GF-D8 (cell line): Measurements from ENCODE around the gene ZCCHC2.

ENCODE experiments used
- DNase-seq: peaks from one replicate; lab custom pipeline; 2025; lab: John Stamatoyannopoulos, UW

ZCCHC2 gene

GRCh38 chr18:62538881-62539280 is 16.1 kb downstream of the ZCCHC2 start:
- DNase-seq: no peak

DNA sequence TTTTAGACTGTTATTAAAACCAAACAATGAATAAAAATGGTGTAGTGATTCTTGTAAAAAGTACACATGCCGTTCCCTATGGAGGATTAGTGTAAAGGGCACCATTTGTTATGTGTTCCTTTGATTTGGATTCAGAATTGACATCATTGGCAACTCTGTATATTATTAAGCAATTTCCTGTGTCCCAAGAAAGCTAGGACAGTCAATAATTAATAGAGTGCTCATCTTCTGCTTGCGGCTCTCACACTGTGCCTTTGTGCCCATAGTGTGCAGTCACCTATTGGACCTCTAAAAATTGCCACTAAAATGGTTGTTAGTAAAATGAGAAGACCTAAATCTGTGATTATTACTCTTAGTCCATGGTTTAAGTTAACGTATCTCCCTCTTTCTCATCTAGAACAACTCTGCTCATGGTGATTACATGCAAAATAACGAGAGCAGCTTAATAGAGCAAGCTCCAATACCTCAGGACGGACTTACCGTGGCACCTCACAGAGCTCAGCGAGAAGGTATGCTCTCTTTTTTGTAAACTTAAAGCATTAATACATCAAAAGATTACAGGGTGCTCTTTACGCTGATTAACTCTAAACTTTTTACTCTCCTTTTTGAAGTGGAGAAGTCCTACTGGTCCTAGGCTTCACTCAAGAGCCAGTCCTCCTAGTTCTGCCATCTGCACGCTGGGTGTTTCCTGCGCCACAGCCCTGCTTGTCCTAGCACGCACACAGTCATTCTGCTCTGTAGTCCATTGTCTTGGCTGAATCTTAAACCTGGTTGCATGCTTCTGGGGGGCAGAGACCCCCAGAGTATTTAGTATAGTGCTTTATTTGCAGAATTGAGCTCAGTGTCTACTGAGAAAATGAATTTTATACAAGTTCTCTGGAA is 16.7 kb downstream of the ZCCHC2 start:
- DNase-seq: no peak

- DNase-seq: no peak
These were observed 20.2 kb downstream of the ZCCHC2 start for GRCh38 chr18:62543021-62543420.

DNA sequence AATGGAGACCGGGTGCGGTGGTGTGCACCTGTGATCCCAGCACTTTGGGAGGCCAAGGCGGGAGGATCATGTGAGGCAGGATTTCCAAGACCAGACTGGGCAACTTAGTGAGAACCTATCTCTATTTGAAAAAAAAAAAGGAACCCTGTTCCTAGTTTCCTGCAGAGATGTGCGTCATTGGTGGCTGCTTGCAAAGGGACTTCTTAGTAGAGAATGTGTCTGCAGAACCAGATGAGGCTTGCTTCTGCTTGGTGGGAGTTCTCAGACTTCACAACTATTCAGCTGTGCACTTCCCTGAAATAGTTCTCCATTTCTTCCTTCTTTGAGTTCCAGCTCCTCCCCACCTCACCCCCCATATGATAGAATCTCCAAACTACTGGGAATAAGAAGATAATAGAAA is 22.3 kb downstream of the ZCCHC2 start:
- DNase-seq: no peak

- DNase-seq: no peak
These were observed 26.9 kb downstream of the ZCCHC2 start for GRCh38 chr18:62549755-62550154.

- no peak for DNase-seq
These were observed 27.9 kb downstream of the ZCCHC2 start for GRCh38 chr18:62550746-62551145.

GRCh38 chr18:62551972-62552513 is 29.2 kb downstream of the ZCCHC2 start:
- DNase-seq: no peak

DNA sequence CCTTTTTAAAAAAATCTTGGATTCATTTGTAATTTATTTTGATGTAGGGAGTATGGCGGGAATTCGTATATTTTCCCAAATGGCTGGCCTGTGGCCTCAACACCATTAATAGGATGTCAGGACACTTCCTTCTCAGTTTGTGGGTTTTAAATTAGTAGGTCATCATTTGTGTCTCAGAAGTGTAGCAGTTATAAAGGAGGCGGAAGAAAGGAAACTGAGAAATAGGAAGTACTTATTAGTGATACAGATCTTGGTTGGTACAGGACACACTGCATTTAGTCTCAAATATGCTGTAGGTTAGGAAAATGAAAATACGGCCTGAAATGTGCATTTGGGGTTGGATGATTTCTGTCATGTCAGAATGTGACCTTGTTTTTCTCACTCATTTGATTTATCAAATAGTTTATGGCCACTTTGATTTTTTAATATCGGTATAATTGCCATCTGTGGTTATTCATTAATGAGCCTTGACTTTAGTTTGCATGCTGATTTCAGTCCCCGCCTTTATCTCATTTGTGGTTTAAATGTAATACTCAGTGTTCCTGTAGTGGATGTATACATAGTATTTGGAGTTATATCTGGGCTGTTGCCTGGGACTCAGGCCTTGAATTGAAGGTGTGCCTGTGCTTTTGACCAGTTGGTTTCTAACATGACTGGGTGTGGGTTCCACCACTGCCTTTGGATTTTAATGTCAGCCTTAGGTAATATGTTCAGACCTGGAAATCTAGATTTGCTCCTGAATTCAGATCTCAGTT is 31.4 kb downstream of the ZCCHC2 start:
- no peak for DNase-seq

DNA sequence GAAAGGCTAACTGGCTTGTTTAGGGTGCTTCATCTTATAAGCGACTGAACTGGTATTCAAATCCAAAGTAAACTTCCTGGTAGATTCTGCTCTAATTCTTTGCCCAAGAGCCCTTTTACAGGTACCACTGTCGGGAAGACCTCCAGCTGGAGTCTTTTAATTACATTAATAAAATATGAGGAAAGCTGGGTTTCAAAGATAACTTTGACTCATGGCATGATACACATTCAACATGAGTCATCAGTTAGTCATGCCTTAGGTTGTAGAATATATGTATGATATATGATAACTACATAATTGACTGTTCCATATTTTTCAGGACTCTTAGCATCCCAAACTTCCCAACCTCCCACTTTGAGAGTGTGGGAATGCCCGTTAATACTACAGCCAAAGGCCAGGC is 32.3 kb downstream of the ZCCHC2 start:
- no peak for DNase-seq

DNA sequence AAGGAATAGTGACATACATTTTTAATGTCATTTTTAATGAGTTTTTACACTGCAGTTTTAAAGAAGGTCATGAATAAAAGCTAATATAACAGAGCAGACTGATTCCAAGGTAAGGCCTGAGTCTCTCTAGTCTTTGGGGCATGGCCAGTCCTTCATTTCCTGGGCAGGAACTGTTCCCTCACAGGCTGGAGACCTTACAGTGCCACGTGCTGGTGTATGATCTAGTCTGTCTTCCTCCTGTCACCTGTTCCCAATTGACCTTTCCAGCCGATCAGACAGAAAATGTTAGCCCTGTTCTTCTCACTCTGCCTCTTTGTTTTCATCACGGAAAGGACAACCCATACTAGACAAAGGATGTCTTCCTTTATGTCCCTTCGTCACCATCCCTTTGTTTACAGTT is 33.6 kb downstream of the ZCCHC2 start:
- DNase-seq: no peak

DNA sequence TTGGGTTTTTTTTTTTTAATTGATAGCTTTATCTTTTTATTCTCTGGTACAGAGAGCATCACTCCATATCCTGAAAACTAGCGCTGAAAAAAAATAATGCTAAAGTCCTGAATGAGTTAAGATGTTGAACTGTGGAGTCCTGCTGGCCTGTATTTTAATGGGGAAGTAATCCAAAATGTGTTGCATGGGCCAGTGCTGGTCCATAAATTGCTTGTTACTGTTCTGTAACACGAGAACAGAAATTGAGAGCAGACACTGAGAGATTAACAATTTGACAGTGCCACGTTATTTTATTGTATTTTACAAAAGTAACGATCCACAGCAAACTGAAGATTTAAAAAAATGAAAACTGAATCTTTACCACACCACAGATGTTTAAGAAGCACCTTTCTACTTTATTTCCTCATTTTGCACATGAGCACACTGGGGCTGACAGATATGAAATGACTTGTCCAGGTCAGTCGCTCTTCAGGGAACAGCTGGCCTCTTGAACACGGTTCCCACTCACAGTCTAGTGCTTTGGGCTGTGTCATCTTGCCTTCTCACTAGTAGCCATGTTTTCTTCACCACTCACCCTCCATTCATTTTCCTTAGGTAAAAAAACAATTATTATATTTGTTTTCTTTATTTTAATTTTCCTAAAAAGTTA is 35.3 kb downstream of the ZCCHC2 start:
- DNase-seq: no peak

GRCh38 chr18:62564044-62564443 is 41.2 kb downstream of the ZCCHC2 start:
- DNase-seq: no peak

DNA sequence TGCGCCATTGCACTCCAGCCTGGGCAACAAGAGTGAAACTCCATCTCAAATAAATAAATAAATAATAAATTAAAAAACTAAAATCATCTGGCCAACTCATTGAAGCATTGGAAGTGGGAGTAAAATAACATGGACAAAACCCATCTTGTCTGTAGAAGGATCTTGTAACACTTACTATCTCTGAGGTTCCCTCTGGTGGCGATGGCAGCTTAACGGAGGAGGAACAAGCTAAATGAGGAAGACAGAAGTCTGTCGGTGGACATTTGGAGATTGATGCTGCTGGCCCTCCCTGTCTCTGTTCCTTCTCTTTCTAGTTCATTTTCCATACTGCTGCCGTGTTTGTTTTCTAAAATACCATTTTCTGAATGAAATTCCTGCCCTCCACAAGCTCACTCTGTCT is 43.4 kb downstream of the ZCCHC2 start:
- peak; percentile 15 for DNase-seq

DNA sequence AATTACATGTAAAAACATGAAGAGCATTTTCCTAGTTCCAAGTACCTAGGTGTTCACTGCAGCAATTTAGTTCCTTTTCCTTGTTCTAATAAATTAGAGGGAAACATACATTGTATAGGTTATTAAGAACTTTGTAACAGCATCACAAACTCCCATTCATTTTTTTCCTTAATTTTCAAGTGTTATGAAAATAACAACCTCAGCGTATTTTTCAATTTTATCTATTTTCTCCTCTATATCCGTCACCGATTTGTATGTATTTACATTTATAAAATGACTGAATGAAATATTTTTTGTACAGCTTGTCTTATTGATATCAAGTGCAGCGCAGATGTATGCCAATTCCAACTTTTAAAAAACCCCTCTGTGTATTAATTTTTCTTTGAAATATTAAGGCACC is 44.0 kb downstream of the ZCCHC2 start:
- DNase-seq: no peak

- no peak for DNase-seq
These were observed 46.3 kb downstream of the ZCCHC2 start for GRCh38 chr18:62569081-62569655.

DNA sequence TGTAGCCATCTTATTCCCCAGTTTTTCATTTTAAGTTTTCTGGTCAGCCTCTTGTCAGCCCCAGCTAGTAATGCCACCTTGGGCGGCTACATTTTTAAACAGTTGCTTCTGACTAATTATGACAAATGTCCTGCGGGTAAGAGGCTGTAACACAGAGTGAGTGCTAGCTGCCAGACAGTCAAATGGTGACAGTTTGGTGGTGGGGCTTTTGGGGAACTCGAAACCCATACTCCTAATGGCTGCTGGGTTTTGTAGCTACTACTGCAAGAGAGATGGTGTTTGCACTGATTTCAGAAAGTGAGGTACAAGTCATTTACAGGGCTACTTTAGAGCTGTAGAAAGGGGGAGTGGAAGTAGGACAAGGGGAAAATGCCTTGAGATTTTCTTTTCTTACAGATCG is 48.2 kb downstream of the ZCCHC2 start:
- DNase-seq: no peak

DNA sequence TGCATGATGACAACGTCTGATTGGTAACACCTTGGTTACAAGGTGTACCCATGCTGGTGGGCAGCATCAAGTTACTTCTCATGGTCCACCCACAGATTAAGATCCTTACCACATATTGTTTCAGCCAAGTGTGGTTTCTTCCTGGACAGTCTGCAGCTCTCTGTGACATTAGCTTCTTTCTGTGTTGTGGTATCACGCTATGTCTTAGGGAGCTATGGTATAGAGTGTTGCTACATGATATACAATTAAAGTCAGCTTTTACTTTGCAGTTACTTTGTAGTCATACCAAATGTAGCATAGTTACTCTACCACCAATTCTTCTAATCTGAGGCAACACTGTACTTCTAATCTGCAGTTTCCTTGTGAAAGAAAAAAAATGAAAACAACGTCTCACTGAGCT is 48.8 kb downstream of the ZCCHC2 start:
- no peak for DNase-seq

GRCh38 chr18:62572456-62572855 is 49.6 kb downstream of the ZCCHC2 start:
- DNase-seq: no peak

GRCh38 chr18:62574776-62575175 is 52.0 kb downstream of the ZCCHC2 start:
- DNase-seq: no peak

DNA sequence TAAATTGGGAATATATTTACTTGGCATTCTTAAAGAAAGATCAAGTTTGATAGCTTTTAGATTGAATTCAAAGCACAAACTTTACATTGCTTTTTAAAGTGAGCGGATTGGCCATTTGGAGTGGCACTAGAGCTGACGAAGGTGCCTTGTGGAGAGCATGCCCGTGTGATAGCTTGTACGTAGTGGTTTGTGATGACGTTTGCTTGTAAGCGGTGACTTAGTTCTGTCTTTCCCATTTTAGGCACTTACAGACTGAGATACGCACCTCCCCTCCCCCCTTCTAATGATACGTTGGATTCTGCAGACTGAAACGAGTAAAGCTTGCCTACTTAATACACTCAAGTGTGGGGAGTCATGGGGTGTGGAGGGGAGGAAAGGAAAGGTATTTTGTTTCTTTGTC is 53.4 kb downstream of the ZCCHC2 start:
- DNase-seq: no peak

DNA sequence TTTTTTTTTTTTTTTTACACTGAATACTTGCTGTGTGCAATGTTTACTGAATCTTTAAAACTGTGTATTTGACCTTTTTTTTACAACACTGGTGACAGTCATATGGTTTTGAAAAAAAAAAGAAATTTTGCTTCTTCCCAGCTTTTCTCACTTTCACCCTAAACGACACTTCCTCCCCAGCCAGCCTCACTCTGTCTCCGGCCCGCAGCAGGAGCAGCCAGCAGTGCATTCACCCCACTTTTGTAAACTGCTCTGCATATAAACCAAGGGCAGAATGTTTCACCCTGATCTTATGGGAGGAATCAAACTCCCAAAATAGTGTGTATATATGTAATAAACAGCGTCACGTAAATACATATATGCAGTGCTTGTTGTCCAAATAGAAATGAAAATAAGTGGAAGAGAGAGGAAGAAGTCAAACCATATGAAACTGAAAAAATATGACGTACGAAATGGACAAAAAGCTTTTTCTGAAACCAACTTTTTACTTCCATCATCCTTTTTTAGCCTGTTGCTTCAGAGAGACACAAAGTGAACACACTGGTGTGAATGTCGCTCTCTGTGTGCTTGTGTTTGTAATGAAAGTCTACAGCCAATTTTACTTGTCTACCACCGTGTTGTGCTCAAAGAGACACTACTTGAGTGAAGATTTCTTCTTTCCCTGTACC is 54.2 kb downstream of the ZCCHC2 start:
- no peak for DNase-seq

- DNase-seq: no peak
These were observed 54.9 kb downstream of the ZCCHC2 start for GRCh38 chr18:62577765-62578164.
